H1 (cell line): Measurements from ENCODE around the gene CHMP4A. TPM values are rescaled to one million over a fixed set of nuclear protein-coding genes. Genes with fewer than 3 reads are reported as not detected.

Experiments used
- CTCF ChIA-PET: fragments of 300-600 bp; sonication (Branson Sonifier 250); formaldehyde crosslinking; loops from one replicate; lab custom pipeline; 2021; ENCODE audit not compliant: partially characterized antibody; lab: Charles Lee
- POLR2A ChIA-PET: fragments of 300-600 bp; sonication (Branson Sonifier 250); formaldehyde crosslinking; loops from one replicate; lab custom pipeline; 2021; ENCODE audit warnings: inconsistent platforms; ENCODE audit not compliant: partially characterized antibody; lab: Charles Lee
- DNase-seq, 2 experiments: peaks; one replicate each; pipeline versions ENCODE4 v3.0.0 to v3.0.0-alpha.2; 2010 to 2022; ENCODE audit warnings: low spot score in 2 of 2, low read depth in 1 of 2, mixed read lengths in 1 of 2
- FAIRE-seq: peaks from 2 replicates; lab custom pipeline; 2011; peaks lifted over from hg19 to GRCh38; lab: Jason Lieb, UNC
- H2AFZ ChIP-seq: 2 replicates; pipeline ENCODE4 v1.8.1; 2012; ENCODE audit warnings: low read length, inconsistent platforms
- H2AK5ac ChIP-seq: 2 replicates; pipeline ENCODE4 v1.6.1; 2013; ENCODE audit warnings: low read depth, low read length
- H2BK120ac ChIP-seq: replicated peaks from 2 replicates; pipeline ENCODE3; 2013; ENCODE audit warnings: low read depth, low read length, inconsistent platforms
- H2BK12ac ChIP-seq: 2 replicates; pipeline ENCODE4 v1.6.1; 2013; ENCODE audit warnings: low read depth, low read length
- H2BK15ac ChIP-seq: 2 replicates; pipeline ENCODE4 v1.6.1; 2013; ENCODE audit warnings: low read length
- H2BK20ac ChIP-seq: 2 replicates; pipeline ENCODE4 v1.6.1; 2013; ENCODE audit warnings: low read length
- H2BK5ac ChIP-seq: 2 replicates; pipeline ENCODE4 v1.6.1; 2013; ENCODE audit warnings: low read depth, low read length
- H3K14ac ChIP-seq: 2 replicates; pipeline ENCODE4 v1.6.1; 2013; ENCODE audit warnings: inconsistent platforms; ENCODE audit not compliant: insufficient read length
- H3K18ac ChIP-seq: 2 replicates; pipeline ENCODE4 v1.6.1; 2013; ENCODE audit warnings: low read length; ENCODE audit errors: extremely low read depth
- H3K23ac ChIP-seq: 2 replicates; pipeline ENCODE4 v1.6.1; 2013; ENCODE audit warnings: inconsistent platforms; ENCODE audit not compliant: insufficient read length
- H3K23me2 ChIP-seq: 2 replicates; pipeline ENCODE4 v1.6.1; 2013; ENCODE audit warnings: low read depth, low read length
- H3K27ac ChIP-seq: 2 replicates; pipeline ENCODE4 v1.6.1; 2011; ENCODE audit warnings: low read depth, low read length, inconsistent platforms
- H3K27me3 ChIP-seq, 4 experiments: replicated peaks in 1 of 4; 1 replicate in 1 of 4; 2 replicates in 3 of 4; pipeline versions ENCODE4 v1.6.1 to v1.8.1; 2011 to 2013; ENCODE audit warnings: low read length in 3 of 4, mild to moderate bottlenecking in 3 of 4, inconsistent platforms in 2 of 4, mixed read lengths in 2 of 4, moderate library complexity in 1 of 4; ENCODE audit not compliant: control insufficient read depth in 3 of 4, insufficient read depth in 3 of 4; ENCODE audit errors: extremely low read depth in 1 of 4
- H3K36me3 ChIP-seq, 4 experiments: 2 replicates each; pipeline versions ENCODE4 v1.6.1 to v1.8.1; 2011 to 2013; ENCODE audit warnings: mild to moderate bottlenecking in 4 of 4, low read length in 3 of 4, moderate library complexity in 2 of 4, control low read depth in 1 of 4, inconsistent platforms in 1 of 4; ENCODE audit not compliant: insufficient read depth in 4 of 4, control insufficient read depth in 2 of 4
- H3K4ac ChIP-seq: replicated peaks from 2 replicates; pipeline ENCODE3; 2013; ENCODE audit warnings: low read length, low read depth, mixed read lengths, inconsistent platforms; ENCODE audit not compliant: insufficient read length
- H3K4me1 ChIP-seq, 4 experiments: replicated peaks in 1 of 4; 1 replicate in 1 of 4; 2 replicates in 3 of 4; pipeline versions ENCODE4 v1.6.1 to v1.8.1; 2011 to 2013; ENCODE audit warnings: low read length in 3 of 4, inconsistent platforms in 2 of 4, mixed read lengths in 1 of 4; ENCODE audit not compliant: insufficient read depth in 4 of 4, control insufficient read depth in 3 of 4
- H3K4me2 ChIP-seq, 2 experiments: 2 replicates each; pipeline versions ENCODE4 v1.6.1 to v1.8.1; 2011 to 2013; ENCODE audit warnings: low read depth in 2 of 2, low read length in 2 of 2, control low read depth in 1 of 2, inconsistent platforms in 1 of 2, mild to moderate bottlenecking in 1 of 2; ENCODE audit not compliant: insufficient read depth in 1 of 2
- H3K4me3 ChIP-seq, 4 experiments: fragments of 200-600, 300-600 bp in 1 of 4; sonication (generic), shearing (Covaris generic), sonication (Bioruptor Twin) in 1 of 4; 2 replicates each; pipeline versions ENCODE4 v1.5.1 to v1.8.1; 2011 to 2016; ENCODE audit warnings: low read length in 4 of 4, low read depth in 3 of 4, control low read depth in 2 of 4, inconsistent platforms in 2 of 4, mild to moderate bottlenecking in 2 of 4, mixed read lengths in 1 of 4, moderate library complexity in 1 of 4; ENCODE audit not compliant: insufficient read depth in 2 of 4; ENCODE audit errors: extremely low read depth in 1 of 4
- H3K56ac ChIP-seq: replicated peaks from 2 replicates; pipeline ENCODE3; 2013; ENCODE audit warnings: low read depth, mild to moderate bottlenecking, mixed read lengths, low read length, inconsistent platforms; ENCODE audit not compliant: insufficient read length
- H3K79me1 ChIP-seq: 2 replicates; pipeline ENCODE4 v1.6.1; 2013; ENCODE audit warnings: low read depth, low read length, control low read depth
- H3K79me2 ChIP-seq, 2 experiments: 2 replicates each; pipeline versions ENCODE4 v1.6.1 to v1.8.1; 2012 to 2013; ENCODE audit warnings: low read length in 2 of 2, mild to moderate bottlenecking in 2 of 2, inconsistent platforms in 1 of 2; ENCODE audit not compliant: insufficient read depth in 2 of 2, control insufficient read depth in 1 of 2
- H3K9ac ChIP-seq, 4 experiments: replicated peaks in 1 of 4; 1 replicate in 1 of 4; 2 replicates in 3 of 4; pipeline versions ENCODE4 v1.6.1 to v1.8.1; 2011 to 2013; ENCODE audit warnings: low read depth in 3 of 4, low read length in 3 of 4, control low read depth in 2 of 4, mild to moderate bottlenecking in 2 of 4, moderate library complexity in 2 of 4, inconsistent platforms in 1 of 4; ENCODE audit errors: extremely low read depth in 1 of 4
- H3K9me3 ChIP-seq, 2 experiments: 2 replicates each; pipeline versions ENCODE4 v1.6.1 to v1.8.1; 2012 to 2013; ENCODE audit warnings: mild to moderate bottlenecking in 2 of 2, moderate library complexity in 2 of 2, control low read depth in 1 of 2, inconsistent platforms in 1 of 2, low read depth in 1 of 2, low read length in 1 of 2, mixed read lengths in 1 of 2; ENCODE audit not compliant: insufficient read depth in 2 of 2
- H4K20me1 ChIP-seq, 2 experiments: replicated peaks in 1 of 2; 2 replicates each; pipeline versions ENCODE3 to v1.8.1; 2011 to 2013; ENCODE audit warnings: inconsistent platforms in 2 of 2, low read length in 2 of 2, mild to moderate bottlenecking in 1 of 2; ENCODE audit not compliant: insufficient read depth in 2 of 2, control insufficient read depth in 1 of 2
- H4K5ac ChIP-seq: 2 replicates; pipeline ENCODE4 v1.6.1; 2013; ENCODE audit warnings: low read length, low read depth, mixed read lengths, inconsistent platforms; ENCODE audit not compliant: insufficient read length
- H4K8ac ChIP-seq: 2 replicates; pipeline ENCODE4 v1.8.0; 2013; ENCODE audit warnings: mild to moderate bottlenecking, moderate library complexity, low read length, inconsistent platforms; ENCODE audit not compliant: insufficient read depth; ENCODE audit errors: extremely low read depth
- H4K91ac ChIP-seq: replicated peaks from 2 replicates; pipeline ENCODE3; 2013; ENCODE audit warnings: low read length, mixed read lengths, inconsistent platforms; ENCODE audit not compliant: insufficient read length
- BACH1 ChIP-seq: IDR thresholded peaks from 2 replicates; pipeline ENCODE4 v1.6.1; 2012; ENCODE audit warnings: low read length, improper control_type of control experiment
- SRF ChIP-seq: IDR thresholded peaks from 2 replicates; pipeline ENCODE4 v1.6.1; 2011; ENCODE audit warnings: mild to moderate bottlenecking, low read depth, low read length, moderate library complexity
- WGBS, 2 experiments: shearing (Covaris generic) in 1 of 2; methylation state at CpG; one replicate each; pipeline versions ENCODE4 v1.1.6 to v1.1.7; 2013 to 2015; ENCODE audit warnings: low lambda C conversion rate in 2 of 2, mixed read lengths in 2 of 2, inconsistent platforms in 1 of 2, low coverage in 1 of 2, missing lambda C conversion rate in 1 of 2; ENCODE audit not compliant: insufficient replicate concordance in 2 of 2, insufficient coverage in 1 of 2, insufficient read length in 1 of 2; ENCODE audit errors: extremely low coverage in 1 of 2, missing lambda C conversion rate in 1 of 2; 5-methylcytosine and 5-hydroxymethylcytosine counted together
- polyA plus RNA-seq, 7 experiments: library from polyadenylated mRNA; depleted of rRNA in 3 of 7; stranded (reverse) in 5 of 7; unstranded in 2 of 7; fragments of >200 nt in 5 of 7; fragments of 200-250 nt in 2 of 7; gene quantifications; 1 replicate in 5 of 7; 2 replicates in 1 of 7; 4 replicates in 1 of 7; pipeline versions ENCODE4 v1.2.1 to v1.2.3, GENCODE V29; 2011 to 2013; ENCODE audit warnings: missing spikeins in 2 of 7, mixed read lengths in 2 of 7
- total RNA-seq: library from RNA; stranded (reverse); fragmentation: NEBNext Ultra II Directional; extraction: Animal tissue kit (Norgen Biotek cat#: 25700); gene quantifications from 2 replicates; pipeline ENCODE4 v1.2.1, GENCODE V29; 2021

Gene CHMP4A
- total and polyA plus RNA-seq, 2 of the 8 experiments (the other 6 are each of a cell fraction or from before 2014, with no cell fraction given): 32.9 to 37.6 TPM

- no peaks in the 10 kb centered on the region for H3K9me3 ChIP-seq
- H2BK120ac ChIP-seq: no peak overlapping the region
- no peak overlapping the region for H3K4me3 ChIP-seq
- H4K20me1 ChIP-seq: peaks cover 2 to 28% of the 10 kb centered on the region in 2 experiments
- H4K8ac ChIP-seq: no peak overlapping the region; the same call in 1 of the 2 replicates
- peaks cover 3% of the 10 kb centered on the region; the same call in 1 of the 2 replicates for H3K23me2 ChIP-seq
- no peak overlapping the region for H2BK20ac ChIP-seq
- no peak overlapping the region for H3K27ac ChIP-seq
- no peak overlapping the region for H3K9ac ChIP-seq
- no peaks in the 10 kb centered on the region for H3K27me3 ChIP-seq
- H2AFZ ChIP-seq: no peak overlapping the region
- POLR2A ChIA-PET: interaction anchor here (0.8 to 9.3 kb wide), 8 partner anchors 8 to 58 kb away, joined by 3 to 158 read pairs (median 6); partner anchors contain the start of genes EMC9, IRF9, REC8 and RNF31
- H2BK5ac ChIP-seq: no peak overlapping the region
- H3K4me1 ChIP-seq: peaks cover 0 to 6% (median 4%) of the 10 kb centered on the region in 4 experiments; a peak in 6 of 7 replicates
- no peak overlapping the region for H3K23ac ChIP-seq
- no peak overlapping the region for H3K18ac ChIP-seq
- no peak overlapping the region for H3K4me2 ChIP-seq
- H2BK15ac ChIP-seq: no peak overlapping the region
- CTCF ChIA-PET: interaction anchor here (1.0 to 1.3 kb wide), 2 partner anchors 11 to 22 kb away, joined by 4 to 5 read pairs; partner anchors contain the start of genes IRF9 and REC8
- DNase-seq (no peak), FAIRE-seq (no peak)
- WGBS, 2 experiments: 94% methylated on average over 13 of the region's 15 CpGs; no CpG with 5 or more reads in 1 of the 2 experiments
- TF ChIP-seq SRF: no peak
- no peak for TF ChIP-seq BACH1
- no peak overlapping the region for H3K14ac ChIP-seq
- no peak overlapping the region for H2AK5ac ChIP-seq
- no peak overlapping the region for H4K5ac ChIP-seq
- no peak overlapping the region for H3K56ac ChIP-seq
- peaks cover 26 to 83% (median 69%) of the 10 kb centered on the region in 4 experiments for H3K36me3 ChIP-seq
- peaks cover 14% of the 10 kb centered on the region for H3K79me1 ChIP-seq
- no peak overlapping the region for H2BK12ac ChIP-seq
- peaks cover 0 to 13% of the 10 kb centered on the region in 2 experiments; a peak in 2 of 4 replicates for H3K79me2 ChIP-seq
- H4K91ac ChIP-seq: no peak overlapping the region
- H3K4ac ChIP-seq: no peak overlapping the region
Observed at GRCh38 chr14:24183014-24183481, 30.2 kb downstream of the CHMP4A start.
